Suprapubic skin (tissue), 4 donors: ENCODE results near the gene CSH1. TPM values are rescaled to one million over a fixed set of nuclear protein-coding genes. Genes with fewer than 3 reads are reported as not detected.
"Not testable (repeated sequence)": the region's sequence is repeated elsewhere in the genome, so short reads cannot be mapped to it uniquely, and the experiment has no call there.

ENCODE experiments used
- DNase-seq, 2 donors: peaks; one replicate each; pipeline ENCODE4 v3.0.0-alpha.2; 2019; ENCODE audit warnings: low spot score in 2 of 2
- H3K27ac ChIP-seq: fragments of 200-600 bp; sonication (generic); one replicate; pipeline ENCODE4 v1.5.1; 2019
- H3K27me3 ChIP-seq: fragments of 200-600 bp; sonication (generic); one replicate; pipeline ENCODE4 v1.5.1; 2019
- H3K36me3 ChIP-seq: fragments of 200-600 bp; sonication (generic); one replicate; pipeline ENCODE4 v1.5.1; 2019
- H3K4me1 ChIP-seq: fragments of 200-600 bp; sonication (generic); one replicate; pipeline ENCODE4 v1.5.1; 2019
- H3K4me3 ChIP-seq: fragments of 200-600 bp; sonication (generic); one replicate; pipeline ENCODE4 v1.5.1; 2019; ENCODE audit warnings: mild to moderate bottlenecking
- H3K9me3 ChIP-seq: fragments of 200-600 bp; sonication (generic); one replicate; pipeline ENCODE4 v1.5.1; 2019
- EP300 ChIP-seq: sonication (generic); formaldehyde crosslinking; IDR thresholded peaks from one replicate; pipeline ENCODE4 v1.6.1; 2017; ENCODE audit warnings: antibody characterized with exemption
- POLR2A ChIP-seq, 2 donors: fragments of 450-650 bp; IDR thresholded peaks; one replicate each; pipeline ENCODE4 v1.6.1; 2017; ENCODE audit warnings: antibody characterized with exemption in 2 of 2, mild to moderate bottlenecking in 2 of 2, moderate library complexity in 2 of 2
- WGBS: methylation state at CpG from one replicate; pipeline ENCODE4 v1.1.5; 2018; 5-methylcytosine and 5-hydroxymethylcytosine counted together
- total RNA-seq, 4 donors: library from RNA; depleted of rRNA; stranded (reverse); fragments of >200 nt; gene quantifications; one replicate each; pipeline ENCODE4 v1.1.0, GENCODE V29; 2016
- TF ChIP-seq, protein P1 (sequence below), 2 donors: fragments of 200-600 bp in 1 of 2; fragments of 450-650 bp in 1 of 2; sonication (generic) in 1 of 2; IDR thresholded peaks; one replicate each; pipeline ENCODE4 v1.5.1; 2016 to 2019; ENCODE audit warnings: antibody characterized with exemption in 2 of 2, mild to moderate bottlenecking in 1 of 2, moderate library complexity in 1 of 2

Gene CSH1
- total RNA-seq, 4 donors from 2014 or later, result not detected

- 87% methylated on average over 8 of the region's 10 CpGs for WGBS
- H3K4me1 ChIP-seq, H3K27ac ChIP-seq, H3K4me3 ChIP-seq, H3K9me3 ChIP-seq, DNase-seq, H3K27me3 ChIP-seq, H3K36me3 ChIP-seq: not testable (repeated sequence)
Measured at GRCh38 chr17:63894821-63895220, 1.6 kb downstream of the CSH1 start.

DNA sequence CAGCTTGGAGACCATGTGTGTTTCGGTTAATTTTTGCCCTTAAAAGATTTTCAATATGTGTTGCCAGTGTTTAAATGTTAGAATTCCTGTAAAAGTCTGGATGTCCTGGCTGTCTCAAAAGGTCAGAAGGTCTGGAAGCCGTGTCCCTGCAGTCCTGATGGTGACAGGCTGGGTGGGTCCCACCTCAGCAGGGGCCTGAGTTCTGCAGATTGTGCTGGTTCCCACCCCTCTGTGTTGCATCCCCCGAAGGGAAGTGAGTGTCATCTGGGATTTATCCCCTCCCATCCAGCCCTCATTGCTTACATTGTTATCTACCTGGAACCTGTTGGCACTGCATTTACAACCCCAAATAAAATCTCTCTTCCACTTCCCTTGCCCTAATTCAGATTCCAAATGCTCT lies 2.4 kb downstream of the CSH1 start:
- H3K4me3 ChIP-seq, H3K27ac ChIP-seq, H3K27me3 ChIP-seq, H3K9me3 ChIP-seq, H3K4me1 ChIP-seq, H3K36me3 ChIP-seq, DNase-seq: not testable (repeated sequence)
- WGBS, result 63% methylated on average over 3 of the region's 3 CpGs

DNA sequence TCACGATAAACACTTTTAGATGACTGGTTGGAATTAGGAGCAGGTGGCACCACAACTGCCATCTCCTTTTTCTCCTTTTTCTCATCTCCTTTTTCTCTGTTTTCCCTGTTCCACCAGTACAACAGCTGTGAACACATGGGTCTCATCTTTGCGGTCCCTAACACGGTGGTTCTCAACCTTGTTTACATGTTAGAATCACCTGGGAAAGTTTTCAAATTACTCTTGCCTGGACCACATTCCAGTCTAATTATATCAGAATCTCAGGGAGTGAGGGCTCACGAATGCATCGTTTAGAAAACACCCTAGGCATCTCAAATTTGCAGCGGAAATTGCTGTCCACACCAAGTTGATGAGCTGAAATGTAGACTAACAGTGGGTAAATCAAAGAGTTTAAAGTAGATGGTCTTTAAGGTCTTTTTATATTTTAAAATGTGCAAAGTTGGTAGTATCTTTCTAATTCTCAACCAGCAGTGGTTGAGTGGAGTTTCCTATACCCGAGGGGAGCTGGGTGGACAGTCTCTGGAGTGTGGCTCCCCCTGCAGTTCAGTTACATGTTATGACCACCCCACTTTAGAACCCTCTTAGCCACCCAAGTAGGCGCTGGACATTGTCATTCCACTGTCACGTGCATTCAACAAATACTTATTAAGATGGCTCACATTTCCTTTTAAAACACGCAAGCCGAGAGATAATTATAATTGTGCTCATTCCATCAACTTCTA lies 3.9 kb downstream of the CSH1 start:
- not testable (repeated sequence) for H3K27me3 ChIP-seq, H3K36me3 ChIP-seq, H3K4me3 ChIP-seq, DNase-seq, H3K27ac ChIP-seq, H3K4me1 ChIP-seq, H3K9me3 ChIP-seq
- WGBS, result 64% methylated on average over 11 of the region's 11 CpGs

DNA sequence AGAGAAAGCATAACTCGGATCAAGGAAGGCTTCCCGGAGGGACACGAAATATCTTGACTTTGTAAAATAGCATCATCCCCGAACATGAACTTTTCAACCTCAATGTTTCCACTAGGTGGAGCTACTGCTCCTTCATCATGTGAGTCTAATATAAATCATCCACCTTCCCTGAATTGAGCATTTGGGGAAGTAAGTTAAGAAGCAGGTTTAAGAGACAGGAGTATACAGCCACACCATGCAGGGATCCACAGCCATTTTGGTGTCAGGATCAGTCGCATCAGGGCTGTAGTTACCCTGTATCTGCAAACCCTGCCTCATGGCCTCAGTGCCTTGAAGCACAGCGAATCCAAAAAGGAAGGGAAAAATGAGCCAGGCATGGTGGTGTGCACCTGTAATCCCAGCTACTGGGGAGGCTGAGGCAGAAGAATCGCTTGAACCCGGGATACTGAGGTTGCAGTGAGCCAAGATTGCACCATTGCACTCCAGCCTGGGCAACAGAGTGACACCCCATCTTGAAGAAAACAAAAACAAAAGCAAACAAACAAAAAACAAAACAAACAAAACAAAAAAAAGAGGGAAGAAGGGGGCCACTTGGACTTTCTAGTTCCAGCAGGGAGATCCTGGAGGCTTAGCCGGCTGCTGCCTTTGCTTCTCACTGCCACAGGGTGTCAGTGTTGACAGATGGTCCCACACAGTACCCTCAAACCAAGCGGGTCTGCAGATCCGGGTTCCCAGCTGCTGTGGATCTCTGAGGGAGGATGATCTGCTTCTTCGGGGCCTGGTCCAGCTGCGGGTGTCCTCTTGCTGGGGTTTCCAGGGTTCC lies 7.1 kb downstream of the CSH1 start:
- H3K36me3 ChIP-seq, H3K4me3 ChIP-seq, H3K9me3 ChIP-seq, H3K4me1 ChIP-seq, DNase-seq, H3K27ac ChIP-seq, H3K27me3 ChIP-seq: not testable (repeated sequence)
- 27% methylated on average over 13 of the region's 13 CpGs for WGBS
- TF ChIP-seq, protein P1, sequence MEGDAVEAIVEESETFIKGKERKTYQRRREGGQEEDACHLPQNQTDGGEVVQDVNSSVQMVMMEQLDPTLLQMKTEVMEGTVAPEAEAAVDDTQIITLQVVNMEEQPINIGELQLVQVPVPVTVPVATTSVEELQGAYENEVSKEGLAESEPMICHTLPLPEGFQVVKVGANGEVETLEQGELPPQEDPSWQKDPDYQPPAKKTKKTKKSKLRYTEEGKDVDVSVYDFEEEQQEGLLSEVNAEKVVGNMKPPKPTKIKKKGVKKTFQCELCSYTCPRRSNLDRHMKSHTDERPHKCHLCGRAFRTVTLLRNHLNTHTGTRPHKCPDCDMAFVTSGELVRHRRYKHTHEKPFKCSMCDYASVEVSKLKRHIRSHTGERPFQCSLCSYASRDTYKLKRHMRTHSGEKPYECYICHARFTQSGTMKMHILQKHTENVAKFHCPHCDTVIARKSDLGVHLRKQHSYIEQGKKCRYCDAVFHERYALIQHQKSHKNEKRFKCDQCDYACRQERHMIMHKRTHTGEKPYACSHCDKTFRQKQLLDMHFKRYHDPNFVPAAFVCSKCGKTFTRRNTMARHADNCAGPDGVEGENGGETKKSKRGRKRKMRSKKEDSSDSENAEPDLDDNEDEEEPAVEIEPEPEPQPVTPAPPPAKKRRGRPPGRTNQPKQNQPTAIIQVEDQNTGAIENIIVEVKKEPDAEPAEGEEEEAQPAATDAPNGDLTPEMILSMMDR (IDR thresholded peaks at IDR 0.05), result peak; percentile 27 to 37

- 72% methylated on average over 8 of the region's 11 CpGs for WGBS
- H3K27ac ChIP-seq, DNase-seq, H3K36me3 ChIP-seq, H3K9me3 ChIP-seq, H3K27me3 ChIP-seq, H3K4me1 ChIP-seq, H3K4me3 ChIP-seq: not testable (repeated sequence)
Measured at GRCh38 chr17:63885119-63885518, 11.3 kb downstream of the CSH1 start.

DNA sequence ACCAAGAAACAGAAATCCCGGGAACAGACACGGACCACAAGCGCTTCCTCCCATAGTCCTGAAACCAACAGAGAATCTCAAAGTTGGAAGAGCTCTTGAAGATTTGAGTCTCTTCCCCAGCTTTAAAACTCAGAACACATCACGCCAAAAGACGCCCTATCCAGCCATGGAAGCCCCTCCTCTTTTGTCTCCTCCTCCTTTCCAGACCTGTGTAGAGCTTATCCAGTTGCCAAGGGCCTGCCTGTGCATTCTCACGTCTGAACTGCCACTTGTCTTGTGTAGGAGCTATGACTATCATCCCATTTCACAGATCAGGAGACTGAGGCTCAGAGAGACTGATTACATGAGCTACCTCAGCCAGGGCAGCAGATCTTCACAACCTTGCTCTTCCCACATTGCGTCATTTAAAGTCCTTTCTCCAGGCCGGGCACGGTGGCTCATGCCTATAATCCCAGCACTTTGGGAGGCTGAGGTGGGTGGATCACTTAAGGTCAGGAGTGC lies 13.7 kb downstream of the CSH1 start:
- H3K9me3 ChIP-seq, H3K4me3 ChIP-seq, H3K27me3 ChIP-seq, H3K4me1 ChIP-seq, H3K36me3 ChIP-seq, H3K27ac ChIP-seq, DNase-seq: not testable (repeated sequence)
- WGBS, result 72% methylated on average over 9 of the region's 9 CpGs

DNA sequence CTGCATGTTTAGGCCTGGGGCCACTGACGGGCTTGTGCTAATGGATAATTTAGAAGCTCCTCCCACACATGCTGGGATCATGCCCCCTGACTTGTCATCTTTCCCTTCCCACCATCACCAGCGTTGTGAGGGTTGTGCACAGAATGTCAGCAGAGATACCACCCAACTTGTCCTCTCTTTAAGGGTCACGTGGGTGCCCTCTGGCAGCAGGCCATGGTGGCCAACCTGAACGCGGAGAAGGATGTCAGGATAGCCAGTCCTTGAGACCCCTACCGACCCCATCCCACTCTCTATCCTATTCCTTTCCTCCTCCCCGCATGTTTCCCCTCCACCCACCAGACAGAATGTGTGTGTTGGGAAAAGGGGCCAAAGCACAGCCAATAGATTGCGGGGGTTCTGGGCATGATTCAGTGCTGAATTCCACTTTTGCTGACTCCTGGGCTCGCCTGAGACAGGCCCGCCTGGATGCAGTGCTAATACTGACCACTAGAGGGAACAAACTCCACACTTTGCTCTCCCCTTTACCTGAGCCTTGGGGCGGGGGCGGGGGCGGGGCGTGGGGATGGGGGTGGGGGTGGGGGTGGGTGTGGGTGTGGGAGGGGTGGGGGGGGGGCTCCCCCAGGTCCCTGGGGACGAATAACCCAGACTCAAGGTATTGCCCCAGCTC lies 14.3 kb downstream of the CSH1 start, which contains the start of gene GH2:
Gene GH2 (minus strand): TSS at position 10 of the 667 bp plus-strand sequence. CDS start 143 bp downstream, outside the sequence.
- Histone ChIP-seq H3K4me1 (no peaks in the 10 kb centered on the region), H3K27ac (no peak within 1 kb of the TSS), H3K36me3 (no peaks in the 10 kb centered on the region), H3K9me3 (no peaks in the 10 kb centered on the region), H3K27me3 (no peaks in the 10 kb centered on the region), H3K4me3 (no peak within 1 kb of the TSS)
- WGBS, result 40% methylated on average over 13 of the region's 15 CpGs
- TF ChIP-seq, protein P1 (IDR thresholded peaks at IDR 0.05), result peak; percentile 13 to 78
- TF ChIP-seq POLR2A (IDR thresholded peaks at IDR 0.05) (no peak), EP300 (no peak)
- no peak for DNase-seq

- not testable (repeated sequence) for H3K4me1 ChIP-seq, DNase-seq, H3K27ac ChIP-seq, H3K9me3 ChIP-seq, H3K27me3 ChIP-seq, H3K4me3 ChIP-seq, H3K36me3 ChIP-seq
- WGBS, result 73% methylated on average over 11 of the region's 11 CpGs
Measured at GRCh38 chr17:63881337-63881736, 15.0 kb downstream of the CSH1 start.
